GM18951 (cell line): Measurements from ENCODE around the gene JAZF1.
"Not testable (repeated sequence)": the region's sequence is repeated elsewhere in the genome, so short reads cannot be mapped to it uniquely, and the experiment has no call there.

ENCODE experiments used
- POLR2A ChIP-seq: IDR thresholded peaks from 4 replicates; pipeline ENCODE4 v1.6.1; 2011; ENCODE audit warnings: mild to moderate bottlenecking; ENCODE audit not compliant: insufficient read length, insufficient read depth; ENCODE audit errors: extremely low read depth
- in situ Hi-C: fragments of 300-500 bp; cut with MboI; formaldehyde crosslinking; loops from one replicate; pipeline ENCODE4 v1.12.0; 2022; ENCODE audit warnings: low sequenced_read_pairs, mixed read lengths, inconsistent platforms; ENCODE audit not compliant: unreplicated experiment

The JAZF1 gene

DNA sequence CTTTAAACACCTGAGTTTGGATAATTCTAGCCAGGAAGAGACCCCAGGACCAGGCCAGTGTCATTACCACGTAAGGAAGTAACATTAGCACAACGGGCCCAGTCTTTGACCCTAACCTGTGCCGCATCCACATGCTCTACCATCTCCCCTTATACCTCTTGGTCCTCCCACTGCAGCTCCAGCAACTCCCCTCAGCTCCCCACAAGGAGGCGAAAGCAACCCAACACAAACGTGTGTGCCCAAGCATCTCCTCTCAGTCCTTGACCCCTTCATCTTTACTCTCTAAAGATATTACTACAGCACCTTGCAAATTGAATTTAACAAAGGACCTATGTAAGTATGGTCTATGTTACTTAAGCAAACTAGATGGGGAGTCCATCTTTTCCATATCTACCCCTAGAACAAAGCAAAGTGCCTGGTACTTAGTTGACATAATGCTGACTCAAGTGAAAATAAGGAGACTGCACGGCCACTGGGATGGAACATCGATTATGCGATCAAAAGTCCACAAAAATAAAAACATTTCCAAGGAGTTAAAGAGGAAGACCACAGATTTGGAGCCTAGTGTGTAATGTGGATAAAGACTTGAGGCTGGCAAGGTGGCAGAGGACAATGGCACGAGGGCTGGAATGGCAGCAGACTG lies 147.7 kb downstream of the JAZF1 start:
- in situ Hi-C loops = no loop called here
- no peak for TF ChIP-seq POLR2A

DNA sequence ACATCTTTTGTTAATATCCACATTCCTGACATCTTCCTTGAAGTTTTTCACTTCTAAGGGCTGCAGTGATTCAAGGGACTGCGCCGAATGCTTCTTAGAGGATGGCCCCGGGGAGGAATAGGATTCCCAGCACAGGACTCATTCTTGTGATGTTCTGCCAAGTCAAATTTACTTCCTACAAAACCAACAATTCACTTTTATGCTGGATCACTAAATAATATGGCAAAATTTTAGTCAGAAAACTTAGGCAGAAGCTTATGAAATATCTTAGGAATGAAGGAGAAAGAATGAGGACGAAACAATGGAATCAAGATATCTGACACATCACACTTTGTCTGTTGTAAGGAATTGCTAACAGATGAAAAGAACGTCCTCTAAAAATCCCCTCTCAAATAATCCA lies 151.5 kb downstream of the JAZF1 start:
- in situ Hi-C loops = no loop called here
- TF ChIP-seq POLR2A = no peak

DNA sequence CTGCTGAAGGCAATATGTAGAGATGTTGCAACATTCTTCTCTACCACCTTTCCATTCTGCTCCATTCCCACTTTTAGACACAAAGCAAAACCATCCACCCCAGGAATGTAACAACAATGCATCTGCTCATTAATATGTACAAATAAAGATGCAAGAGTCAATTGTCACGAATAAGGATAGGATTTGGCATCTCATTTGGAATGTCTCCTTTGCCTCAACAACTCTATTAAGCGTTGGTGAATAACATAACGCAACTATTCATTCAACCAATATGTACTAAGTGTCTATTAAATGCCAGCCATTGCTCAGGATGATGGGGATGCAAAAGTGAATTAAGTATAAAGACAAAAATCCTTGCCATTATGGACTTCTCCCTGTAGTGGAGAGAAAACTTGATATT lies 152.1 kb downstream of the JAZF1 start:
- in situ Hi-C loops = no loop called here
- no peak for TF ChIP-seq POLR2A

- in situ Hi-C loops = no loop called here
- no peak for TF ChIP-seq POLR2A
Observed at GRCh38 chr7:28026237-28026636, 154.4 kb downstream of the JAZF1 start.

DNA sequence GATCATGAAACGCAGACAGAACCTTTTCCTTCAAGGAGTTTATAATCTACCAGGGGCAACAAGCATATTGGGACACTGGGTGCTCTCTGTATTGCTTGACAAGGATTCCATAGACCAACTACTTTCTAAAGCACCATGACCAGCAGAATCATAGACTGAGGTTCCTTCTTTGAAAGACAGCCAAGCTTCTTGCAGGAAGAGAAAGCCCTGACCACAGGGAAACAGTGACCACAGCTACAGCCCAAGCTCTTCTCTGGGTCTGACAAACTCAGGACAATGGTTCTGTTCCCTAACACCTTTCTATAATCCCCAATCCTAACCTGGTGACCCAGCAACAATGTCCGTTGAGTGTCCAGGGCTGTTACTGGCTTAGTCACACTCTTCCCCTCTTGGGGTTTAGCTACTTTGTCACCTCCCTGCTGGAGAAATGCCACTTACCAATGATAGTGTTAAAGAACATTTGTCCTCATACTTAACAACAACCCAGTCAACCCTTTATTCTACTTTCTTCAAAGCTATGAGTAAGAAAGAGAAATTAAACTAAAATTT lies 155.7 kb downstream of the JAZF1 start:
- TF ChIP-seq POLR2A = no peak
- in situ Hi-C loops = no loop called here

- no peak for TF ChIP-seq POLR2A
- in situ Hi-C loops = no loop called here
Observed at GRCh38 chr7:28020302-28020940, 160.2 kb downstream of the JAZF1 start.

GRCh38 chr7:28018856-28019465 lies 161.6 kb downstream of the JAZF1 start:
- in situ Hi-C loops = no loop called here
- no peak for TF ChIP-seq POLR2A

DNA sequence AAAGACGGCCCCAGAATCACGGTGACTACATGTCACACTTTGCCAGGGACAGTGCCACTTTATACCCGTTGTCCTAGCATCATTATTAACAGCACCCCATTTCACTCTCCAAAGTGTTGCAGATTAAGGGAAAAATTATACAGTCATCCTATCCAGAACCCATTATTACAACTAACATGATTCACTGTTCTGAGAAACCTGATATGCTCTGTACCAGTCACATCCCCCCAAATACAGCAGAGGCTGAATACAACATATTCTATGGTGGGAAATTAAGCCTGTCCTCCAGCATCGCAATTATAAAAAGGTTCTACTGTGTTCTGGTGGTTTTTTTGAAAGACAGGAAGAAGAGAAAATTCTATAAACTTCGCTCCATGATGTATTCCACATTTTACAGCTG lies 162.1 kb downstream of the JAZF1 start:
- TF ChIP-seq POLR2A = no peak
- in situ Hi-C loops = no loop called here

DNA sequence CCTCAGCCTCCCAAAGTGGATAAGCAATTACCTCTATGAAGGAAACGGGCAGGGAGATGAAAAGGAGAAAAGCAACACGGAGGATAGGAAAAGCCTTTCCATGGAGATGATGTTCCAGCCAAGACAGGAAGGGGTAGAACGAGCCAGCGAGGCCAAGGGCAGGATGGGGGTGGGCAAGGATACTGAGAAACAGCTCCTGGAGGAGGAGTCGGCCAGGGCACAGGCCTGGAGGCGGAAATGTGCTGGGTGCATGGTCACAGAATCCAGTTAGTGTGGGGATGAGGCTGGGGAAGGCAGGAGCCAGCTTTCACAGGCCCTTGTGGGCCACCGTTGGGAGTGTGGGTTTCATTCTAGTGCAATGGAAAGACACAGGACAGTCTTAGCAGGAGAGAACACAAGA lies 162.6 kb downstream of the JAZF1 start:
- in situ Hi-C loops = no loop called here
- TF ChIP-seq POLR2A = no peak

DNA sequence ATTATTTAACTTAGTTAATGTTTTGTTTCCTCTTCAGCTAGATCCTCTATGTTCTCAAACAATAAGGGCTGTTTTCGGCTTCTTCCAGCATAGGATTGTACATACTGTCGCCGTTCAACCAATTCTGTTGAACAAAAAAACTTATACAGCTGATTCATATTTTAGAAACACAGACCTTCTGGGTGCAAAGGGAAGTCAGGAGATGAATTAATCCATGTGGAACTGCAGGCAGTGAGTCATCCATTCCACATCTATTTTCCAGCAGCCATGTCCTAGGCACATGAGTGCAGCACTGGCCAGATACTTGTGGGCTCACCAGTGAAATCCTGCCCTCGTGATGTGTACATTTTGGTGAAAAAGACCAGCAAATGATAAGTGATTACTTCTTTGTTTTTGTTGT lies 163.2 kb downstream of the JAZF1 start:
- TF ChIP-seq POLR2A = no peak
- in situ Hi-C loops = no loop called here

DNA sequence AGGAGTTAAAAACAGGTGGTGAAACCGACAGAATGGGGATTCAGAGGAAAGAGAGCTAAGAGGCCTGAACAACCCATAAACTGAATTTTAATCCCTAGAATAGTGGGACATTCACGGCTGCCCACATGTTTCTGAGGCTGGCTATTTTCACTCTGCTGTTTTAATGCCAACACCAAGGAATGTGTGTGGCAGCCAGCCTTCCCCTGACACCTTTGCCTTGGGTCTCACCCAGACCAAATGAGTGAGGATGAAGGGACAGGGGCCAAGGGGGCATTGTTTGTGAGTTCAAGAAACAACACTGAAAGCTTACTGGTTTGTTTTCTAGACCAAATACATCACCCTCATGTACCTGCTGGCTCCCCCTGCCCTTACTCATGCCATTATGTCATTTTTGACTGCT lies 164.3 kb downstream of the JAZF1 start:
- no peak for TF ChIP-seq POLR2A
- in situ Hi-C loops = no loop called here

- in situ Hi-C loops = no loop called here
- TF ChIP-seq POLR2A = no peak
Observed at GRCh38 chr7:28015169-28015568, 165.4 kb downstream of the JAZF1 start.

DNA sequence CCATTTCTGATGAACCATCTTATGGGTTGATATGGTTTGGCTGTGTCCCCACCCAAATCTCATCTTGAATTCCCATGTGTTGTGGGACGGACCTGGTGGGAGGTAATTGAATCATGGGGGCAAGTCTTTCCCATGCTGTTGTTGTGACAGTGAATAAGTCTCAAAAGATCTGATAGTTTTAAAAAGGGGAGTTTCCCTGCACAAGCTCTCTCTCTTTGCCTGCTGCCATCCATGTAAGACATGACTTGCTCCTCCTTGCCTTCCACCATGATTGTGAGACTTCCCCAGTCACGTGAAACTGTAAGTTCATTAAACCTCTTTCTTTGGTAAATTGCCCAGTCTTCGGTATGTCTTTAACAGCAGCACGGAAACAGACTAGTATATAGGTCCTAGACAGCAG lies 166.3 kb downstream of the JAZF1 start:
- in situ Hi-C loops = not testable (repeated sequence)

DNA sequence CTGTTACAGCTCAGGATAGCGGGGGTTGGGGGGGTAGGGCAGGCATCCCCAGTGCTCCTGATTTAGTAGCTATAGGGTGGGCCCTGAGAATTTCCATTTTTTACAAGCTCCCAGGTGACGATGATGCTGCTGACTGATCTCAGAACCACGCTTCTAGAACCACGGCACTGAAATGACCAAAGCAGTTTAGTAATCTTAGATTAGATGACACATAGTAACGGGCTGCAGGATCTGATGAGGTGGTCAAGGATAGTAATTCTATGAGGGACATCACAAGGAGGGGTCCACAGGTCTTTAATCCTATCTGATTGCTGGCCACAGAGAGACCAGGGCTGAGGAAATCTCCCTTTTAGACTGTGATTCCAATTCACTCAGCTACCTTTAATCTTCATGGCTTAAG lies 167.2 kb downstream of the JAZF1 start:
- in situ Hi-C loops = no loop called here
- TF ChIP-seq POLR2A = no peak
